Glomerular endothelial cell (primary cell): ENCODE data around the gene ZNF77. TPM values are rescaled to one million over a fixed set of nuclear protein-coding genes. Genes with fewer than 3 reads are reported as not detected.
A peak's percentile ranks its signal among the peaks of the same experiment; 100 is the strongest.
"Not testable (repeated sequence)": the region's sequence is repeated elsewhere in the genome, so short reads cannot be mapped to it uniquely, and the experiment has no call there.

Experiments used
- DNase-seq: peaks from one replicate; pipeline ENCODE4 v3.0.0-alpha.2; 2011; ENCODE audit warnings: low read depth, low spot score; ENCODE audit errors: extremely low read depth
- total RNA-seq: library from RNA; depleted of rRNA; stranded (reverse); fragments of >200 nt; gene quantifications from 2 replicates; pipeline ENCODE4 v1.2.3, GENCODE V29; 2015

The ZNF77 gene
- total RNA-seq, 1 donor from 2014 or later = 3.4 TPM

- no peak for DNase-seq
Measured at GRCh38 chr19:2973229-2973628, 28.5 kb upstream of the ZNF77 start.

GRCh38 chr19:2970201-2970835 is 25.5 kb upstream of the ZNF77 start:
- no peak for DNase-seq

DNA sequence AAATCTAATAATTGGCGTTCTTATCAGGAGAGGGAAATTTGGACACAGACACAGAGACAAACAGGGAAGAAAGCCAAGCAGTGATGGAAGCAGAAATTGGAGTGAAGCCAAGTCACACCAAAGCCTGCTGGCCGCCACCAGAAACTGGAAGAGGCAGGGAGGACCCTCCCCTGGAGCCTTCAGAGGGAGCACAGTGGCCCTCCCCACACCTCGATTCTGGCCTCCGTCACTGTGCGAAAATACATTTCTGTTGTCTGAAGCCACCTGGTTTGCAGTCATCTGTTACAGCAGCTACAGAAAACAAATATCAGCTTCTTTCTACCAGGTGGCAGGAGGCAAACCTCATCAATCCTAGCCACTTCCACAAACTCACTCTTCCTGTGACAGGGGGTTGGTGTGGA is 24.3 kb upstream of the ZNF77 start:
- no peak for DNase-seq

DNA sequence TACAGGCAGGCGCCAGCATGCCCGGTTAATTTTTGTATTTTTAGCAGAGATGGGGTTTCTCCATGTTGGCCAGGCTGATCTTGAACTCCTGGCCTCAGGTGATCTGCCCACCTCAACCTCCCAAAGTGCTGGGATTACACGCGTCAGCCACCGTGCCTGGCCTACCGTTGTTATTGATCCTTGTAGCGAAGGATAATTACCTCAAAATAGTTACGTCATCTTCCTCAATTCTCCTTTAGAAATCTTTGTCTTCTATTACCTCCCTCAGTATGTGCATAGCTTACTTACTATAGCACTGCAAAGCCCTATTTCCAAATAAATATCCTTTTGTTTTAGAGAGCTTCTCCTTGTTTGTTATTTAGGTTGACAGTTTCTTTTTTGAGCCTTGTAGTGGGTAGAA is 23.2 kb upstream of the ZNF77 start:
- no peak for DNase-seq

DNA sequence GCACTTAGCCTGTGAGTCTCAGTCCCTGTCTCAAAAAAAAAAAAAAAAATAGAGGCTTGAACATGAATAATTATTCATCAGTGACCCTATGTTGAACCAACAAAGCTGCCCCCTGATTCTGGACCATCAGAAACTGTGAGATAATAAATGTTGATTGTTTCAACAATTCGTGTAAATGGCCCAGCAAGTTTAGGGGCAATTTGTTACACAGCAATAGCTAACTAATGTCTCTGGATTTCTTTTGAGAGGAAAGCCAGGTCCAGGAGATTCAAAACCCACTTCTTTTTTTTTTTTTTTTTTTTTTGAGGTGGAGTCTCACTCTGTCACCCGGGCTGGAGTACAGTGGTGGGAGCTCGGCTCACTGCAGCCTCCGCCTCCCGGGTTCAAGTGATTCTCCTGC is 20.1 kb upstream of the ZNF77 start:
- DNase-seq = no peak

DNA sequence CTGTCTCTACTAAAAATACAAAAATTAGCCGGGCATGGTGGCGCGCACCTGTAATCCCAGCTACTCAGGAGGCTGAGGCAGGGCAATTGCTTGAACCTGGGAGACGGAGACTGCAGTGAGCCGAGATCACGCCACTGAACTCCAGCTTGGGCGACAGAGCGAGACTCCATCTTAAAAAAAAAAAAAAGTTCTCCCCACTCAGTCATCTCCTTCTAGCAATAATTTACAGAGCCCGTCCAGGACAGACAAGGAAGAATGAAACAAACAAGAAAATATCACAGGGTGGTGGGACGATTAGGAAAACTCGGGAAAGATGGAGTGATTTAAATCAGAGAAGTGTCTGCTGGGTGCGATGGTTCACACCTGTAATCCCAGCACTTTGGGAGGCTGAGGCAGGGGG is 18.9 kb upstream of the ZNF77 start:
- DNase-seq = not testable (repeated sequence)

DNA sequence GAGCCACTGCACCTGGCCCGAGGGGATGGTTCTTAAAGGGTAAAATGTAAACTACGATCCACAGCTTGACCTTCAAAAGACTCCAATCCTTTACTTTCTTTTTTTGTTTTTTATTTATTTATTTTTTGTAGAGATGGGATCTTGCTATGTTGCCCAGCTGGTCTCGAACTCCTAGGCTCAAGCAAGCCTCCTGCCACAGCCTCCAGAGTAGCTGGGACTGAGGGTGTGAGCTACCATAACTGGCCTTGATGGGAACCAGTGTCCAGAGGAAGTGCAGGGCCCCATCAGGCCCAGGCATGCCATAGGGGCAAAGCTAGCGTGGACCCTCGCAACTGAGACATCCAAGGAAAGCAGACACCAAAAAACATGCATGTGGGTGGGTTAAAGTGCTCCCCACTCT is 18.4 kb upstream of the ZNF77 start:
- DNase-seq = no peak

- DNase-seq = peak; percentile 89
Measured at GRCh38 chr19:2962018-2962670, 17.4 kb upstream of the ZNF77 start.

- DNase-seq = no peak
Measured at GRCh38 chr19:2960120-2960519, 15.3 kb upstream of the ZNF77 start.

GRCh38 chr19:2957160-2957559 is 12.4 kb upstream of the ZNF77 start:
- no peak for DNase-seq

GRCh38 chr19:2952953-2953481 is 8.2 kb upstream of the ZNF77 start:
- DNase-seq = no peak

- peak; percentile 98 for DNase-seq
Measured at GRCh38 chr19:2950286-2951124, 5.7 kb upstream of the ZNF77 start.

- peak; percentile 99 for DNase-seq
Measured at GRCh38 chr19:2949939-2950285, 5.1 kb upstream of the ZNF77 start.

GRCh38 chr19:2945575-2946184 is 909 bp upstream of the ZNF77 start:
- no peak for DNase-seq

DNA sequence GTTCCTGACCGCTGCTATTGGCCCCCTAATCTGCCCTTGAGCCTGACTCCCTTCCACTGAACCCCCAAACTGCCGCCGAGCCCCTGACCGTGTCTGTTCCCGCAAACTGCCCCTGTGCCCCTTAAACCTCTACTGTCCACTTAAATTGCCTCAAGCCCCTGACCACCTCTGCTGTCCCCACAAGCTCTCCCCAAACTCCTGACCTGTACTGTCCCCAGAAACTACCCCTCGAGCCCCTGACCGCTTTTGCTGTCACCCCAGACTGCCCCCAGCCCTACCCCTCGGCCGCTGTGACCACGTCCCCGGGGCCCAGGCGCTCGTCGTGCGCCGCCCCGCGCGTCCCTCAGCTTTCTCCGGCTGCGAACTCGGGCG is 382 bp downstream of the ZNF77 start:
- no peak for DNase-seq

- DNase-seq = no peak
Measured at GRCh38 chr19:2942928-2943640, 1.7 kb downstream of the ZNF77 start.

- not testable (repeated sequence) for DNase-seq
Measured at GRCh38 chr19:2935863-2936262, 8.9 kb downstream of the ZNF77 start.

GRCh38 chr19:2933490-2933910 is 11.3 kb downstream of the ZNF77 start:
- no peak for DNase-seq

DNA sequence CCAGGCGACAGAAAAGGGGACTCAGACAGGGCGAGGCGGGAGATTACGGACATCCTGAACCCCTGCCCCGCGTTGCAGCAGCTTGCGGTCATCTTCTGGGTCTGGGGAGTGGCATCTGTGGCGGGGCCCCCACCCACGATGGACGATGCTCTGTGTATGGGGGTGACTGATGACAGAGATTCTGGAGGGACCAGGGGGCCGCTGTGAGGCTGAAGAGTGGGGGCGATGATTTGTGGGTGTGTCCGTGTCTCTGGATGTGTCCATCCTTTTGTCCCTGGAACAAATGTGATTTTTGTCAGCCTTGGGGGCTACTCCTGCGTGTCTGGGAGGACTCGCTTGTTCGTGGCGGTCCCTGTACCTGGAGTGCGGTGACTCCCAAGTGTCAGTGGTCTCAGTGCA is 17.7 kb downstream of the ZNF77 start:
- no peak for DNase-seq

DNA sequence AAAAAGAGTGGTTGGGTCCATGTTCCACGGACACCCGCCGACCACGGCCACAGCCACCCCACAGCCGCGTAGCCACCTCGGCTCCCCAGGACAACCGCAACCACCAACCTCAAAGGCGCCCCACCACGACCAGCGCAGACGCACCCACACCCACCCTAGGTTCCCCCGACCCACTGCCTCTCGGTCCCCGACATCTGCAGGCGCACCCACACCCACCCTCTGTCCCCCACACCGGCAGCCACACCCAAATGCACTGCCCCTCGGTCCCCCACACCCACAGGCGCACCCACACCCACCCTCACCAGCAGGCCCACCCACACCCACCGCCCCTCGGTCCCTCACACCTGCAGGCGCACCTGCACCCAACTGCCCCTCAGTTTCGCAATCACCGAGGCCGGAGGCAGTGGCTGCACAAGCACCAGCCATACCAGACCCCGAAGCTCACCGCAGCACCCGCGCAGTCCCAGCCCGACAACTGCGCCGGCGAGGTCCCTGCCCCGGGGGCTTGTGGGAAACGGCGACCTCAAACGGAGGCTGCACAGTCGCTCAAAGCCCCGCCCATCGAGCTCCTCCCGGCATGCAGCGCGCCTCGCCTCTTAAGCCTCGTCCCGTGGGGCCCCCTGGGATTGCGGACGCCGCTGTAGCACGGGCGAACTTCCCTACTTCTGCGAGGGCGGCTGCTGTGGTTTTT is 18.3 kb downstream of the ZNF77 start:
- DNase-seq = no peak
